ENCODE measurements around the gene TCAP.

The TCAP gene, protein sequence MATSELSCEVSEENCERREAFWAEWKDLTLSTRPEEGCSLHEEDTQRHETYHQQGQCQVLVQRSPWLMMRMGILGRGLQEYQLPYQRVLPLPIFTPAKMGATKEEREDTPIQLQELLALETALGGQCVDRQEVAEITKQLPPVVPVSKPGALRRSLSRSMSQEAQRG

DNA sequence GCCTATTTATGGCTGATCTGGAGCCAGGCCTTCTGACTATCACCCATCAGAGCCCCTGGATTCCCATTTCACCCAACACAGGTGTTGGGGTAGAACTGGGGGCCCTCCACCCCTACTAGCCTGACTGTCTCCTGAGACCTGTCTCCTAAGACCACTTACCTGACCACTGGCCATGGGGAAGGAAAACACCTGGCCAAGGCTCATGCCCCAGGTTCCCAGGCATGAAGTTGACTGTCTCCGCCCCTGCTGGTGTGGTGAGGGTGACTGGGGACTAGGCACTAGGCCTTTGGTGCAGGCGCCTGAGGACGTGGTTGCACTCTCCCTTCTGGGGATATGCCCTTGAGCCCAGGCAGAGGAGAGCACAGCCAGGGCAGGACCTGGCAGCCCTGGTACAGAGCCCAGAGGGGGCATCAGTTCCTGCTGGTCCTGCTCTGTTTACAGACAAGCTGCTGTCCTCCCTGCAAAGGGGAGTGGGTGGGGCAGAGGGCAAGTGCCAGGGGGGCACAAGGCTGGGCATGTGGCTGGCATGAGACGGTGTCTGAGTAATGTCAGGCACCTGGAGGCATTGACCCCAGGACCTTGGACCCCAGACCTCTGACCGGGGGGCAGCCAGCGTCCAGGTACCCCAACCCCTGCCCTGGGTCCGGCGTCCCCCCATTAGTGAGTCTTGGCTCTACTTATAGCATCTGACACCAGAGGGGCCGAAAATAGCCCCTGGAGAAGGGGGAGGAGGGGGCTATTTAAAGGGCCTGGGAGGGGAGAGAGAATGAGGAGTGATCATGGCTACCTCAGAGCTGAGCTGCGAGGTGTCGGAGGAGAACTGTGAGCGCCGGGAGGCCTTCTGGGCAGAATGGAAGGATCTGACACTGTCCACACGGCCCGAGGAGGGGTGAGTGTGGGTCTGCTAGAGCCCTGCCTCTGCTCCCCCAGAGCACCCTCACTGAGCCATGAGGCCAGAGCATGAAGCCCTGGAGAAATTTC, at the start of gene TCAP:
Gene TCAP, plus strand, starts transcription at position 769 of the 981 bp plus-strand sequence. Its CDS starts 11 bp downstream, at position 780.
- H3K36me3 ChIP-seq (ENCODE audit: low read length), result no peaks in the 10 kb centered on the region
- no peak within 1 kb of the TSS for H3K27ac ChIP-seq (ENCODE audit: low read depth, low read length)
- H3K9me2 ChIP-seq (replicated peaks; ENCODE audit: insufficient read depth, low read length), result no peaks in the 10 kb centered on the region
- H3K9ac ChIP-seq (ENCODE audit: low read length), result no peak within 1 kb of the TSS
- H2AFZ ChIP-seq (ENCODE audit: low read depth, low read length, severe bottlenecking), result no peak within 1 kb of the TSS
- H3K27me3 ChIP-seq (ENCODE audit: low read length), result no peaks in the 10 kb centered on the region
- no peak within 1 kb of the TSS for H3K4me3 ChIP-seq (ENCODE audit: insufficient read depth, low read length, poor library complexity, severe bottlenecking)
- TF ChIP-seq, protein P1, sequence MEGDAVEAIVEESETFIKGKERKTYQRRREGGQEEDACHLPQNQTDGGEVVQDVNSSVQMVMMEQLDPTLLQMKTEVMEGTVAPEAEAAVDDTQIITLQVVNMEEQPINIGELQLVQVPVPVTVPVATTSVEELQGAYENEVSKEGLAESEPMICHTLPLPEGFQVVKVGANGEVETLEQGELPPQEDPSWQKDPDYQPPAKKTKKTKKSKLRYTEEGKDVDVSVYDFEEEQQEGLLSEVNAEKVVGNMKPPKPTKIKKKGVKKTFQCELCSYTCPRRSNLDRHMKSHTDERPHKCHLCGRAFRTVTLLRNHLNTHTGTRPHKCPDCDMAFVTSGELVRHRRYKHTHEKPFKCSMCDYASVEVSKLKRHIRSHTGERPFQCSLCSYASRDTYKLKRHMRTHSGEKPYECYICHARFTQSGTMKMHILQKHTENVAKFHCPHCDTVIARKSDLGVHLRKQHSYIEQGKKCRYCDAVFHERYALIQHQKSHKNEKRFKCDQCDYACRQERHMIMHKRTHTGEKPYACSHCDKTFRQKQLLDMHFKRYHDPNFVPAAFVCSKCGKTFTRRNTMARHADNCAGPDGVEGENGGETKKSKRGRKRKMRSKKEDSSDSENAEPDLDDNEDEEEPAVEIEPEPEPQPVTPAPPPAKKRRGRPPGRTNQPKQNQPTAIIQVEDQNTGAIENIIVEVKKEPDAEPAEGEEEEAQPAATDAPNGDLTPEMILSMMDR (IDR thresholded peaks at IDR 0.05; ENCODE audit: insufficient read depth, low read length, poor library complexity, severe bottlenecking), result no peak
- TF ChIP-seq EZH2phosphoT487 (conservative IDR thresholded peaks at IDR 0.05; ENCODE audit: low read length), result no peak
- H4K20me1 ChIP-seq (ENCODE audit: low read depth, low read length), result no peaks in the 10 kb centered on the region
- no peaks in the 10 kb centered on the region for H3K9me3 ChIP-seq (ENCODE audit: insufficient read depth, low read length)
- H3F3A ChIP-seq (ENCODE audit: insufficient read depth), result no peaks in the 10 kb centered on the region
- H3K79me2 ChIP-seq (ENCODE audit: insufficient read depth, low read length), result no peaks in the 10 kb centered on the region
- H3K4me2 ChIP-seq (ENCODE audit: low read depth, low read length, poor library complexity, severe bottlenecking), result no peak within 1 kb of the TSS

DNA sequence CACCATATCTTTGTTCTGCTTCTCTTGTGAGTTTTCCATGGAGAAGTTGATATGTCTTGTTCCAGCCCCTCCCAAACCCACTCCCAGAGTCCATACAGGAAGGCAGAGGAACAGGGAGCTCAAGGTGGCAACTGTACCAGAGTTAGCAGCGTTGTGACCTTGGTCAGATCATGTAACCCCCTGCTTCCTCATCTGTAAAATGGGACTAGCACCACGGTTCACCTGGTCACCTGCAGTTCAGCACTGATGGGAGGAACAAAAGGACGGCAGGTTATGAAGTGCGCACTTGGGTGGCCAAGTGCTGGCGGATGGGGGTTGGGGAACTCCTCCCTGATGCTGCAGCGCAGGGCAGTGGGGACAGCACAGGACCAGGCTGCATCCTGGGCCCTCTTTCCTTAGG, 49.7 kb upstream of the TCAP start:
- Histone ChIP-seq H3F3A (ENCODE audit: insufficient read depth) (peaks cover 21% of the 10 kb centered on the region), H3K9ac (ENCODE audit: low read length) (no peak overlapping the region), H3K9me2 (replicated peaks; ENCODE audit: insufficient read depth, low read length) (no peaks in the 10 kb centered on the region), H3K9me3 (ENCODE audit: insufficient read depth, low read length) (no peaks in the 10 kb centered on the region), H3K4me2 (ENCODE audit: low read depth, low read length, poor library complexity, severe bottlenecking) (no peak overlapping the region), H4K20me1 (ENCODE audit: low read depth, low read length) (no peaks in the 10 kb centered on the region), H3K4me3 (ENCODE audit: insufficient read depth, low read length, poor library complexity, severe bottlenecking) (no peak overlapping the region), H2AFZ (ENCODE audit: low read depth, low read length, severe bottlenecking) (no peak overlapping the region), H3K79me2 (ENCODE audit: insufficient read depth, low read length) (no peaks in the 10 kb centered on the region), H3K36me3 (ENCODE audit: low read length) (no peaks in the 10 kb centered on the region), H3K27me3 (ENCODE audit: low read length) (no peaks in the 10 kb centered on the region), H3K27ac (ENCODE audit: low read depth, low read length) (no peak overlapping the region)
- TF ChIP-seq, protein P1 (IDR thresholded peaks at IDR 0.05; ENCODE audit: insufficient read depth, low read length, poor library complexity, severe bottlenecking), result no peak
- TF ChIP-seq EZH2phosphoT487 (conservative IDR thresholded peaks at IDR 0.05; ENCODE audit: low read length), result no peak

DNA sequence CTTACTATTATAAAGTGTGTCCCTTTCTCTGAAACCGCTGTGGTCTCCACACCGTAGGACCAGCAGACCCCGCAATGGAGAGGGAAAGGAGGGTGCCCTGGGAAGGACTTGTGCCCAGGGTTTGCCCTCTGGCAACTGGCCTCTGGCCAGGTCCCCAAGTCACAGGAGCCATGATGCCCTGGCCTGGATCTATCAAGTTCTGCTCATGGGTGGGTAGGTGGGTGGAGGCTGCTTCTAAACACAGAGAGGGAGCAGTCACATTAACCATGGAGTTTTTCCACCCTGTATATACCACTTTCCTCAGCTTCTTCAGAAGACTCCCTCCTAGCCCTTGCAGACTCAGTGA, 48.1 kb upstream of the TCAP start:
- Histone ChIP-seq H3K4me2 (ENCODE audit: low read depth, low read length, poor library complexity, severe bottlenecking) (peak overlapping the region; percentile 79), H3K79me2 (ENCODE audit: insufficient read depth, low read length) (no peaks in the 10 kb centered on the region), H3K9me3 (ENCODE audit: insufficient read depth, low read length) (no peaks in the 10 kb centered on the region), H2AFZ (ENCODE audit: low read depth, low read length, severe bottlenecking) (peak overlapping the region; percentile 83), H3F3A (ENCODE audit: insufficient read depth) (peaks cover 22% of the 10 kb centered on the region), H3K9me2 (replicated peaks; ENCODE audit: insufficient read depth, low read length) (no peaks in the 10 kb centered on the region), H3K27ac (ENCODE audit: low read depth, low read length) (no peak overlapping the region), H3K4me3 (ENCODE audit: insufficient read depth, low read length, poor library complexity, severe bottlenecking) (peak overlapping the region; percentile 47), H4K20me1 (ENCODE audit: low read depth, low read length) (no peaks in the 10 kb centered on the region), H3K9ac (ENCODE audit: low read length) (peak overlapping the region; percentile 59), H3K36me3 (ENCODE audit: low read length) (no peaks in the 10 kb centered on the region), H3K27me3 (ENCODE audit: low read length) (no peaks in the 10 kb centered on the region)
- TF ChIP-seq EZH2phosphoT487 (conservative IDR thresholded peaks at IDR 0.05; ENCODE audit: low read length), result no peak
- TF ChIP-seq, protein P1 (IDR thresholded peaks at IDR 0.05; ENCODE audit: insufficient read depth, low read length, poor library complexity, severe bottlenecking), result no peak

All from SU-DHL-6 (cell line).